H9 (cell line): ENCODE results near the gene MUC16. TPM values are rescaled to one million over a fixed set of nuclear protein-coding genes. Genes with fewer than 3 reads are reported as not detected.
A peak's percentile ranks its signal among the peaks of the same experiment; 100 is the strongest.

Experiments used
- DNase-seq: peaks from one replicate; pipeline ENCODE4 v3.0.0-alpha.2; 2017
- H2AFZ ChIP-seq: one replicate; pipeline ENCODE4 v1.6.1; 2013; ENCODE audit warnings: mild to moderate bottlenecking, low read length, control low read depth, moderate library complexity
- H2AK5ac ChIP-seq: 2 replicates; pipeline ENCODE4 v1.6.1; 2013; ENCODE audit warnings: low read length, control low read depth, mixed read lengths; ENCODE audit not compliant: insufficient read length
- H2BK120ac ChIP-seq: one replicate; pipeline ENCODE4 v1.6.1; 2013; ENCODE audit warnings: low read depth, mild to moderate bottlenecking, low read length, control low read depth, inconsistent platforms; ENCODE audit not compliant: poor library complexity, severe bottlenecking
- H2BK12ac ChIP-seq: 2 replicates; pipeline ENCODE4 v1.6.1; 2013; ENCODE audit warnings: low read length, control low read depth, mixed read lengths, low read depth; ENCODE audit not compliant: insufficient read length
- H2BK15ac ChIP-seq: 2 replicates; pipeline ENCODE4 v1.6.1; 2013; ENCODE audit warnings: low read depth, low read length, control low read depth
- H2BK20ac ChIP-seq: one replicate; pipeline ENCODE4 v1.6.1; 2013; ENCODE audit warnings: low read depth, mild to moderate bottlenecking, low read length, control low read depth, inconsistent platforms; ENCODE audit not compliant: poor library complexity, severe bottlenecking
- H2BK5ac ChIP-seq: 2 replicates; pipeline ENCODE4 v1.6.1; 2013; ENCODE audit warnings: low read length, control low read depth, mixed read lengths; ENCODE audit not compliant: insufficient read length
- H3K14ac ChIP-seq: 2 replicates; pipeline ENCODE4 v1.6.1; 2013; ENCODE audit warnings: low read length, control low read depth; ENCODE audit not compliant: insufficient read depth
- H3K18ac ChIP-seq: 2 replicates; pipeline ENCODE4 v1.6.1; 2013; ENCODE audit warnings: low read depth, mild to moderate bottlenecking, mixed read lengths, low read length, control low read depth; ENCODE audit not compliant: insufficient read length
- H3K23ac ChIP-seq: 2 replicates; pipeline ENCODE4 v1.6.1; 2013; ENCODE audit warnings: low read length, control low read depth, mixed read lengths, low read depth; ENCODE audit not compliant: insufficient read length
- H3K23me2 ChIP-seq: 2 replicates; pipeline ENCODE4 v1.6.1; 2013; ENCODE audit warnings: low read depth, mild to moderate bottlenecking, mixed read lengths, low read length, control low read depth; ENCODE audit not compliant: insufficient read length, poor library complexity, severe bottlenecking
- H3K27ac ChIP-seq: 2 replicates; pipeline ENCODE4 v1.5.1; 2013; ENCODE audit warnings: low read length, control low read depth, mixed read lengths, low read depth; ENCODE audit not compliant: insufficient read length
- H3K27me3 ChIP-seq: 2 replicates; pipeline ENCODE4 v1.6.1; 2013; ENCODE audit warnings: low read length, control low read depth, inconsistent platforms; ENCODE audit not compliant: insufficient read depth
- H3K4ac ChIP-seq: 2 replicates; pipeline ENCODE4 v1.6.1; 2013; ENCODE audit warnings: low read depth, mild to moderate bottlenecking, control low read depth, inconsistent platforms, low read length, moderate library complexity
- H3K4me1 ChIP-seq: 2 replicates; pipeline ENCODE4 v1.6.1; 2013; ENCODE audit warnings: low read length, control low read depth, inconsistent platforms; ENCODE audit not compliant: insufficient read depth
- H3K4me2 ChIP-seq: 2 replicates; pipeline ENCODE4 v1.6.1; 2013; ENCODE audit warnings: low read length, control low read depth, mixed read lengths; ENCODE audit not compliant: insufficient read length, insufficient read depth
- H3K56ac ChIP-seq: 2 replicates; pipeline ENCODE4 v1.6.1; 2013; ENCODE audit warnings: low read depth, mild to moderate bottlenecking, mixed read lengths, low read length, control low read depth; ENCODE audit not compliant: insufficient read length
- H3K79me1 ChIP-seq: 2 replicates; pipeline ENCODE4 v1.6.1; 2013; ENCODE audit warnings: low read depth, mild to moderate bottlenecking, moderate library complexity, low read length, control low read depth, inconsistent platforms; ENCODE audit not compliant: insufficient read depth, poor library complexity, severe bottlenecking
- H3K79me2 ChIP-seq: 2 replicates; pipeline ENCODE4 v1.6.1; 2013; ENCODE audit warnings: low read length, control low read depth, inconsistent platforms; ENCODE audit not compliant: insufficient read depth
- H3K9ac ChIP-seq: 2 replicates; pipeline ENCODE4 v1.6.1; 2013; ENCODE audit warnings: low read length, control low read depth, mixed read lengths; ENCODE audit not compliant: insufficient read length; ENCODE audit errors: extremely low read depth
- H3K9me3 ChIP-seq: one replicate; pipeline ENCODE4 v1.6.1; 2013; ENCODE audit warnings: low read depth, low read length, inconsistent platforms; ENCODE audit not compliant: control insufficient read depth
- H3T11ph ChIP-seq: one replicate; pipeline ENCODE4 v1.6.1; 2013; ENCODE audit warnings: mild to moderate bottlenecking, low read length, control low read depth, inconsistent platforms
- H4K20me1 ChIP-seq: one replicate; pipeline ENCODE4 v1.6.1; 2013; ENCODE audit not compliant: control insufficient read depth, insufficient read length, insufficient read depth
- H4K5ac ChIP-seq: 2 replicates; pipeline ENCODE4 v1.6.1; 2013; ENCODE audit warnings: low read depth, mild to moderate bottlenecking, mixed read lengths, low read length, control low read depth; ENCODE audit not compliant: insufficient read length
- H4K8ac ChIP-seq: replicated peaks from 2 replicates; pipeline ENCODE4 v1.6.1; 2013; ENCODE audit warnings: low read length, control low read depth, mixed read lengths, low read depth; ENCODE audit not compliant: insufficient read length
- H4K91ac ChIP-seq: 2 replicates; pipeline ENCODE4 v1.6.1; 2013; ENCODE audit warnings: low read depth, mild to moderate bottlenecking, moderate library complexity, mixed read lengths, low read length, control low read depth; ENCODE audit not compliant: insufficient read length
- H3K27ac Mint-ChIP-seq, 3 experiments: 2 replicates in 2 of 3; 3 replicates in 1 of 3; pipeline ENCODE4 v1.8.0; 2020 to 2021; ENCODE audit warnings: mixed read lengths in 3 of 3, mild to moderate bottlenecking in 1 of 3, moderate library complexity in 1 of 3
- H3K27me3 Mint-ChIP-seq: 2 replicates; pipeline ENCODE4 v1.8.0; 2021; ENCODE audit warnings: low read depth, mild to moderate bottlenecking, moderate library complexity, mixed read lengths
- H3K36me3 Mint-ChIP-seq, 3 experiments: 2 replicates in 2 of 3; 3 replicates in 1 of 3; pipeline ENCODE4 v1.8.0; 2020 to 2021; ENCODE audit warnings: low read depth in 3 of 3, mixed read lengths in 3 of 3; ENCODE audit not compliant: insufficient read depth in 1 of 3
- H3K4me1 Mint-ChIP-seq, 2 experiments: 2 replicates each; pipeline ENCODE4 v1.8.0; 2020; ENCODE audit warnings: mixed read lengths in 2 of 2
- H3K4me3 Mint-ChIP-seq, 2 experiments: 2 replicates in 1 of 2; 3 replicates in 1 of 2; pipeline ENCODE4 v1.8.0; 2020 to 2021; ENCODE audit warnings: mild to moderate bottlenecking in 2 of 2, mixed read lengths in 2 of 2, moderate library complexity in 1 of 2
- H3K9me3 Mint-ChIP-seq, 2 experiments: 2 replicates in 1 of 2; 3 replicates in 1 of 2; pipeline ENCODE4 v1.8.0; 2020; ENCODE audit warnings: mild to moderate bottlenecking in 2 of 2, mixed read lengths in 2 of 2, moderate library complexity in 1 of 2
- WGBS: extraction: QIAGEN DNeasy Blood & Tissue Kit; methylation state at CpG from one replicate; pipeline ENCODE4 v1.1.7; 2013; ENCODE audit warnings: missing lambda C conversion rate, low lambda C conversion rate, mixed read lengths; ENCODE audit not compliant: insufficient read length; ENCODE audit errors: extremely low coverage; 5-methylcytosine and 5-hydroxymethylcytosine counted together
- total RNA-seq: library from RNA; stranded (reverse); gene quantifications from 2 replicates; pipeline ENCODE4 v1.2.1, GENCODE V29; 2021
- TF ChIP-seq, protein P1 (sequence below): fragments of 200-600 bp; sonication (generic); conservative IDR thresholded peaks from 3 replicates; pipeline ENCODE4 v1.8.0; 2021; ENCODE audit warnings: antibody characterized with exemption, mild to moderate bottlenecking

MUC16 gene
- total RNA-seq, 1 experiment from 2014 or later, result 0.22 TPM

DNA sequence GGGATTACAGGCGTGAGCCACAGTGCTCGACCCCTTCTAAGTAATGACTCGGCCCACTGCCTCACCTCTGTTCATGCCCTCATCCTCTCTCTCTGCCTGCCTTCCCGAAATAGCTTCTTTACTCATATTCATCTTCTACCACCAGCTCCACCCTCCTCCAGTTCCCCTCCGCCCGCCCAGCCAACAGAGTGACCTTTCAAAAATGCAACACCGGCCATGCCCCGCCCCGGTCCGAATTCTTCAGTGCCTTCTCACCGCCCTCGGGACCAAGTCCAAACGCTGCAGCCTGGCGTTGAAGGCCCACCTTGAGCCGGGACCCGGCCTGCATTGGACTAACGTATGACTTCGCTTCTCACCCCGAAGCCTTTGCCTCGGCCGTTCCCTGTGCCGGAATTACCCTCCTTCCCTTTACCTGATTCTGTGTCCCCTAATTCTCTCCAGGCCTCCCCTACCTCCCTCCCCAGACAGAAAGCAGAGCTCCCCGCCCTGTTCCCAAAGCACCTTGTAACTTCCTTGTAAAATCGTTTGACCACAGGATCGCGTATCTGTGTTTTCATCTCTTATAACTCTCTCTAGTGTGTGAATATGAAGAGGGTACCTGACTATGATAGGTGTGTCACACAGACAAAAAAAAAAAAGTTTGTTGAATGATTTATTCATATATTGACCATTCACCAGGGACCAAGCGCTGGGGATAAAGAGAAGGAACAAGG lies 8.1 kb upstream of the MUC16 start:
- Histone ChIP-seq H4K91ac (no peak overlapping the region), H2BK12ac (no peak overlapping the region), H3K18ac (no peak overlapping the region), H2BK20ac (peak overlapping the region; percentile 32), H3K27me3 (no peaks in the 10 kb centered on the region), H3K79me2 (no peaks in the 10 kb centered on the region), H3K23ac (no peak overlapping the region), H3K9me3 (no peaks in the 10 kb centered on the region), H4K8ac (no peak overlapping the region), H3K79me1 (no peaks in the 10 kb centered on the region), H2BK5ac (no peak overlapping the region), H3K4me2 (no peak overlapping the region), H3K9ac (no peak overlapping the region), H3K4ac (no peak overlapping the region), H3K27ac (no peak overlapping the region), H2BK15ac (no peak overlapping the region), H3K14ac (no peak overlapping the region), H2AFZ (no peak overlapping the region), H3K23me2 (no peaks in the 10 kb centered on the region), H4K20me1 (no peaks in the 10 kb centered on the region), H3K56ac (no peak overlapping the region), H4K5ac (no peak overlapping the region), H2AK5ac (no peak overlapping the region), H3T11ph (no peak overlapping the region), H2BK120ac (no peak overlapping the region), H3K4me1 (no peaks in the 10 kb centered on the region)
- TF ChIP-seq, protein P1, sequence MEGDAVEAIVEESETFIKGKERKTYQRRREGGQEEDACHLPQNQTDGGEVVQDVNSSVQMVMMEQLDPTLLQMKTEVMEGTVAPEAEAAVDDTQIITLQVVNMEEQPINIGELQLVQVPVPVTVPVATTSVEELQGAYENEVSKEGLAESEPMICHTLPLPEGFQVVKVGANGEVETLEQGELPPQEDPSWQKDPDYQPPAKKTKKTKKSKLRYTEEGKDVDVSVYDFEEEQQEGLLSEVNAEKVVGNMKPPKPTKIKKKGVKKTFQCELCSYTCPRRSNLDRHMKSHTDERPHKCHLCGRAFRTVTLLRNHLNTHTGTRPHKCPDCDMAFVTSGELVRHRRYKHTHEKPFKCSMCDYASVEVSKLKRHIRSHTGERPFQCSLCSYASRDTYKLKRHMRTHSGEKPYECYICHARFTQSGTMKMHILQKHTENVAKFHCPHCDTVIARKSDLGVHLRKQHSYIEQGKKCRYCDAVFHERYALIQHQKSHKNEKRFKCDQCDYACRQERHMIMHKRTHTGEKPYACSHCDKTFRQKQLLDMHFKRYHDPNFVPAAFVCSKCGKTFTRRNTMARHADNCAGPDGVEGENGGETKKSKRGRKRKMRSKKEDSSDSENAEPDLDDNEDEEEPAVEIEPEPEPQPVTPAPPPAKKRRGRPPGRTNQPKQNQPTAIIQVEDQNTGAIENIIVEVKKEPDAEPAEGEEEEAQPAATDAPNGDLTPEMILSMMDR, result no peak
- no peaks in the 10 kb centered on the region; the same call in 1 of the 2 replicates for H3K27me3 Mint-ChIP-seq
- H3K27ac Mint-ChIP-seq, result peak overlapping the region; percentile 6 to 87 (median 77); a peak in 5 of 7 replicates
- H3K4me1 Mint-ChIP-seq, result no peaks in the 10 kb centered on the region
- H3K36me3 Mint-ChIP-seq, result no peaks in the 10 kb centered on the region
- peaks cover 0 to 4% of the 10 kb centered on the region in 2 experiments; a peak in 2 of 5 replicates for H3K9me3 Mint-ChIP-seq
- no peak overlapping the region for H3K4me3 Mint-ChIP-seq
- WGBS, result no CpG with 5 or more reads among the region's 27 CpGs
- no peak for DNase-seq
